MG63 (cell line): Measurements from ENCODE around the gene ANKRD11. TPM values are rescaled to one million over a fixed set of nuclear protein-coding genes. Genes with fewer than 3 reads are reported as not detected.
A peak's percentile ranks its signal among the peaks of the same experiment; 100 is the strongest.

Source experiments
- DNase-seq: peaks from one replicate; pipeline ENCODE4 v3.0.0-alpha.2; 2020
- H3K27me3 ChIP-seq: fragments of 250-450 bp; sonication (Bioruptor Pico); 2 replicates; pipeline ENCODE4 v1.5.1; 2020; ENCODE audit warnings: mild to moderate bottlenecking, moderate library complexity
- H3K36me3 ChIP-seq: fragments of 250-450 bp; sonication (Bioruptor Pico); 2 replicates; pipeline ENCODE4 v1.5.1; 2020; ENCODE audit warnings: mild to moderate bottlenecking, moderate library complexity
- H3K4me3 ChIP-seq: fragments of 250-450 bp; sonication (Bioruptor Pico); 2 replicates; pipeline ENCODE4 v1.5.1; 2020; ENCODE audit warnings: mild to moderate bottlenecking, moderate library complexity
- H3K9me3 ChIP-seq: fragments of 250-450 bp; sonication (Bioruptor Pico); 2 replicates; pipeline ENCODE4 v1.5.1; 2020; ENCODE audit warnings: mild to moderate bottlenecking, moderate library complexity
- total RNA-seq: library from RNA; depleted of rRNA; stranded (reverse); fragments of >200 nt; shearing (Covaris generic); gene quantifications from 2 replicates; pipeline ENCODE4 v1.2.3, GENCODE V29; 2014; ENCODE audit warnings: low replicate concordance

The ANKRD11 gene
- total RNA-seq, 1 experiment from 2014 or later = 54.3 TPM

GRCh38 chr16:89511374-89511773 lies 21.0 kb upstream of the ANKRD11 start:
- Histone ChIP-seq H3K9me3 (no peaks in the 10 kb centered on the region), H3K4me3 (no peak overlapping the region), H3K27me3 (no peaks in the 10 kb centered on the region), H3K36me3 (peaks cover 36% of the 10 kb centered on the region)
- no peak for DNase-seq

DNA sequence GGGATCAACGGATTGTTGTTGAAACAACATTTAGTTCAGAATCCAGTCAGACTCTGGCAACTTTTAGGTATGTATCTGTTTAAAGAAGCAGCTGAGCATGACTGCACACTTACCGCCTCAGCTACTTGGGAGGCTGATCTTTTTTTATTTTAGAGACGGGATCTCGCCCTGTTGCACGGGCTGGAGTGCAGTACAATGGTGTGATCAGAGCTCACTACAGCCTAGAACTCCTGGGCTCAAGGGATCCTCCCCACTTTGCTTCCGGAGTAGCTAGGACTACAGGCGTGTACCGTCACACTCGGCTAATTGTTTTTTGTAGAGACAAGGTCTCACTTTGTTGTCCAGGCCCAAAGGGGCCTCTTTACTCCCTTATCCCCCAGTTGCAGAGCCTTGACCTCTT lies 20.2 kb upstream of the ANKRD11 start:
- Histone ChIP-seq H3K36me3 (peaks cover 29% of the 10 kb centered on the region), H3K9me3 (no peaks in the 10 kb centered on the region), H3K27me3 (no peaks in the 10 kb centered on the region), H3K4me3 (no peak overlapping the region)
- DNase-seq = no peak

DNA sequence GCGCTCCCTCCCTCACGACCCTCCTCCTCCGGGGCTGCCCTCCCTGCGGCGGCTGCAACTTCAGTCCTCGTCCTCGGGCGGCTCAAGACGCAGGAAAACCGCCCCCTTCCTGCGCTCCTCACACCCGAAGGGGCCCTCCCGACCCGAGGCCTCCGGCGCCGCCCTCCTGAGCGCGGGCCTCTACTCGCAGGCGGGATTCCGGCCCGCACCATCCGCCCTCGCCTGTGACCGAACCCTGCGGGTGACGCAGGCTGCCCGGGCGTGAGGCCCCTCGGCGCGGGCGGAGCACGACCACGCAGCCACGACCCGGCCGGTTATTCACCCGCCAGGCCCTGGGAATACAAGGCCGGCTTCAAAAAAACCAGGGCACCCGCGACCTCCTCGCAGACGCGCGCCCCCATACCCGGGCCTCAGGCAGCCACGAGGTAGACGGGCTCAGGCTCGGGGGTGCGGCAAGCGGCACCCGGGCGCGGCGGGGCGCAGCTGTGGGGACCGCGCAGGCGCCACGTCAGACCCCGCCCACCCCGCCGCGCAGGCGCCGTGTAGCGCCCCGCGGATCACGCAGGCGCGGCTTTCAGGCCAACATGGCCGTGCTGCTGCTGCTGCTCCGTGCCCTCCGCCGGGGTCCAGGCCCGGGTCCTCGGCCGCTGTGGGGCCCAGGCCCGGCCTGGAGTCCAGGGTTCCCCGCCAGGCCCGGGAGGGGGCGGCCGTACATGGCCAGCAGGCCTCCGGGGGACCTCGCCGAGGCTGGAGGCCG lies 17.7 kb upstream of the ANKRD11 start, which contains the start of gene SPG7:
SPG7 (plus strand) TSS at position 570 of the 757 bp plus-strand sequence; CDS start at position 585, 15 bp downstream.
- Histone ChIP-seq H3K9me3 (no peaks in the 10 kb centered on the region), H3K4me3 (peak within 1 kb of the TSS; percentile 91), H3K36me3 (peaks cover 22% of the 10 kb centered on the region), H3K27me3 (no peaks in the 10 kb centered on the region)
- peak; percentile 75 for DNase-seq

- peaks cover 15% of the 10 kb centered on the region for H3K36me3 ChIP-seq
- DNase-seq = no peak
- H3K4me3 ChIP-seq = peak overlapping the region; percentile 91
- no peaks in the 10 kb centered on the region for H3K9me3 ChIP-seq
- H3K27me3 ChIP-seq = no peaks in the 10 kb centered on the region
These were observed 17.0 kb upstream of the ANKRD11 start for GRCh38 chr16:89507214-89507833.

GRCh38 chr16:89506791-89507191 lies 16.4 kb upstream of the ANKRD11 start:
- Histone ChIP-seq H3K27me3 (no peaks in the 10 kb centered on the region), H3K9me3 (no peaks in the 10 kb centered on the region), H3K4me3 (peak overlapping the region; percentile 91), H3K36me3 (peaks cover 11% of the 10 kb centered on the region)
- DNase-seq = no peak

DNA sequence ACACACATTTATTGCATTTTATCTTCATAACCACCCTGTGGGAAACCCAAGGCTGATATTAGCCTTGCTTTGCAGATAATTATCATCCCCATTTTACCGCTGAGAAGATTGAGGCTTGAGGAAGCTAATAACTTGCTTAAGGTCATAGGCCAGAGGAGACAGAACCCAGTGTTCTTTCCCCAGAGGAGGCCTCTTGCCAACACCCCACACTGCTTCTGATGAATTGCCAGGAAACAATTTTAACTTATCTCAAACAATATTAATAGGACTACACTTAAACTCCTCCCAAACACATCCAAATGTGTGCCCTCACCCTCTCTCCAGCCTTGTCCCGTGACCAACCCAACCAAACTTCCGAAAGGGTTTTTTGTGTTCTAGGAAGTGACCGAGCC lies 15.7 kb upstream of the ANKRD11 start:
- Histone ChIP-seq H3K36me3 (peaks cover 8% of the 10 kb centered on the region), H3K4me3 (0 out of 2 replicates have a peak overlapping the region, but pooled peaks have one; percentile 4), H3K27me3 (no peaks in the 10 kb centered on the region), H3K9me3 (no peaks in the 10 kb centered on the region)
- DNase-seq = no peak

GRCh38 chr16:89505204-89506112 lies 15.1 kb upstream of the ANKRD11 start:
- Histone ChIP-seq H3K9me3 (no peaks in the 10 kb centered on the region), H3K36me3 (0 out of 2 replicates have a peak, but pooled peaks cover 1% of the 10 kb centered on the region), H3K4me3 (peak overlapping the region; percentile 4; the same call in 1 of the 2 replicates), H3K27me3 (no peaks in the 10 kb centered on the region)
- DNase-seq = peak; percentile 88

DNA sequence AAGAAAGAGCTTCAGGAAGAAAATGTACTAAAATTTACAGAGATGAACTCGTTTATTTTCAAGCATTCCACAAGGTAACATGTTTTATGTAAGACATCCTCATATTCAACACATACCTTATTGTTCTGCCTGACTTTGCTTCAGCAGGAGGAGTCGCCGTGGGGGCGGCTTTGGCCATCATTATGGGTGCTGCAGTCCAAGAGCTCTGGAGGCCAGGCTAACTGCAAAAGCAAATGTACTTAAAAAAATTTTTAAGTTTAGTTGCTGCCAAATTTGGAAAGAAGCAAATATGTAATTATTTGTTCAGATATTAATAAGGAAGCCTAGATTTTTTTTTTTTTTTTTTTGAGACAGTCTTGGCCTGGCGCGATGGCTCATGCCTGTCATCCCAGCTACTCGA lies 13.7 kb upstream of the ANKRD11 start:
- H3K9me3 ChIP-seq = no peaks in the 10 kb centered on the region
- DNase-seq = no peak
- H3K27me3 ChIP-seq = no peaks in the 10 kb centered on the region
- no peaks in the 10 kb centered on the region for H3K36me3 ChIP-seq
- no peak overlapping the region for H3K4me3 ChIP-seq

DNA sequence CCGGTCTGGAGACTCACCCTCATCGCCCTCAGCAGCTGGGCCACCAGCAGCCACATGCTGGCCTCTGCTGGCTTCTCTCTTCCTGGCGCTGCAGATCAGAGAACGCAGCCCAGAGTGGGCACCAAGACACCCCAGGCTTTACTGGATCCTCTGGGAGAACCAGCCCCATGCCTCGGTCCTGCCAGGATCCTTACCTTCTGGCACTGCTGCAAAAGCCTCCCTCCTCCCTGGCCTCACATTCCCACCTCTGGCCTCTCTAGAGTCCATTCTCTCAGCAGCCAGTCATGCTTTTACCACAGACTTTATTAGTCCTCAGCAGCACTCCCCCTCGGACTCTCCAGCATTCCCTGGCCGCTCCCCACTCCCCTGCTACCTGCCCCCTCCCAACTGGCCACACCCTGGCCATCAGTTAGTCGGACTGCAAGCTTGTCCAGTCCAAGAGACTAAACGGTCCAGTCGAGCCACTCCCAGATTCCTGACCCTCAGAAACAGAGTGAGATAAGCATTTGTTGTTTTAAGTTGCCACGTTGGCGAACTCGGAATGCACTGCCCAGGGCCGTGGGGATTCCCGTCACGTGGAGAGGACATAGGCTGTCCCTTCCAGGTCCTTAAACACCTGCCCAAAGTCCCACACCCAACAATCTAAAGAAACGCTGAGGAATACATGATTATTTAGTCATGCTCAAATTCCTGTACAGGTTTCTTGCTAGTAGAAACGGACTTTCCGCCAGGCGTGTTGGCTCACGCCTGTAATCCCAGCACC lies 11.9 kb upstream of the ANKRD11 start:
- Histone ChIP-seq H3K27me3 (no peaks in the 10 kb centered on the region), H3K9me3 (no peaks in the 10 kb centered on the region), H3K4me3 (no peak overlapping the region), H3K36me3 (no peaks in the 10 kb centered on the region)
- no peak for DNase-seq

DNA sequence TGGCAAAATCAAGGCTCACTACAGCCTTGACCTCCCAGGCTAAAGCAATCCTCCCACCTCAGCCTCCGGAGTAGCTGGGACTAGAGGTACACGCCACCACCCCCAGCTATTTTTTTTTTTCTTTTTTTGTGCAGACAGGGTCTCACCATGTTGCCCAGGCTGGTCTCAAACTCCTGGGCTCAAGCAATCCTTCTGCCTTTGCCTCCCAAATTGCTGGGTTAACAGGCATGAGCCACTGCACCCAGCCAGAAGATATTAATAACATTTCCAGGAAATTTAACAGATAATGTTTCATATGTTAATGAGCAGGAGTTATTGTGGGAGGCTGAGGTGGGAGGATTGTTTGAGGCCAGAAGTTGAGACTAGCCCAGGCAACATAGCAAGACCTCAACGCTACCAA lies 9.4 kb upstream of the ANKRD11 start:
- H3K4me3 ChIP-seq = no peak overlapping the region
- H3K36me3 ChIP-seq = no peaks in the 10 kb centered on the region
- no peaks in the 10 kb centered on the region for H3K9me3 ChIP-seq
- DNase-seq = no peak
- no peaks in the 10 kb centered on the region for H3K27me3 ChIP-seq

GRCh38 chr16:89498839-89499238 lies 8.5 kb upstream of the ANKRD11 start:
- H3K4me3 ChIP-seq = no peak overlapping the region
- no peaks in the 10 kb centered on the region for H3K36me3 ChIP-seq
- H3K9me3 ChIP-seq = no peaks in the 10 kb centered on the region
- peak; percentile 68 for DNase-seq
- H3K27me3 ChIP-seq = no peaks in the 10 kb centered on the region

DNA sequence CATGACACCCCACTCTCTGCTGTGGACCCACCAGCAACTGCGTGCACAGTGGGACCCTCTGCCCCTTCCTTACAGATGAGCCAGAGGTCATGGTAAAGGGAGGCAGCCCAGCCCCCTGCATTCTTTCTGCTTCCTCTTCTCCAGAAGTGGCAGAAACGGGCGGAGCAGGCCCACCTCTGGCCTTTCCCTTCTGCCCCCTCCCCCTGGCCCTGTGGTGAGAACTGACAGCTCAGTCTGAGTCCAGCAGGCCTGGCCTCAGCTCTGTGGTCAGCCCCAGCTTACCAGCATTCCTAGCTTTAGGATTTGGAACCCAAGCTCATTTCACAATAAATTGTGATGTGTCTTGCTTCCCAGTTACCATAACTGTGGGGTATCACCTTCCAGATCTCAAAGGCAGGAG lies 4.8 kb upstream of the ANKRD11 start:
- H3K4me3 ChIP-seq = no peak overlapping the region
- H3K27me3 ChIP-seq = no peaks in the 10 kb centered on the region
- H3K9me3 ChIP-seq = no peaks in the 10 kb centered on the region
- no peaks in the 10 kb centered on the region for H3K36me3 ChIP-seq
- peak; percentile 26 for DNase-seq

GRCh38 chr16:89493776-89494175 lies 3.4 kb upstream of the ANKRD11 start:
- no peak overlapping the region for H3K4me3 ChIP-seq
- H3K9me3 ChIP-seq = no peaks in the 10 kb centered on the region
- H3K36me3 ChIP-seq = no peaks in the 10 kb centered on the region
- H3K27me3 ChIP-seq = no peaks in the 10 kb centered on the region
- no peak for DNase-seq

- Histone ChIP-seq H3K36me3 (no peaks in the 10 kb centered on the region), H3K4me3 (peak overlapping the region; percentile 89), H3K9me3 (no peaks in the 10 kb centered on the region), H3K27me3 (no peaks in the 10 kb centered on the region)
- no peak for DNase-seq
These were observed 1.8 kb upstream of the ANKRD11 start for GRCh38 chr16:89491974-89492687.

GRCh38 chr16:89491238-89491869 lies 993 bp upstream of the ANKRD11 start:
- Histone ChIP-seq H3K36me3 (no peaks in the 10 kb centered on the region), H3K4me3 (peak overlapping the region; percentile 89), H3K9me3 (no peaks in the 10 kb centered on the region), H3K27me3 (no peaks in the 10 kb centered on the region)
- no peak for DNase-seq
